D721Med (cell line): Measurements from ENCODE around the gene RAPGEF6.

Experiments used
- DNase-seq: peaks from one replicate; pipeline ENCODE4 v3.0.0; 2011; ENCODE audit warnings: low spot score; ENCODE audit not compliant: insufficient read length
- FAIRE-seq: peaks from 2 replicates; lab custom pipeline; 2011; peaks lifted over from hg19 to GRCh38; lab: Jason Lieb, UNC
- CTCF ChIP-seq: IDR thresholded peaks from 2 replicates; pipeline ENCODE4 v1.5.1; 2012; ENCODE audit warnings: mild to moderate bottlenecking, control low read depth; ENCODE audit not compliant: insufficient read depth; ENCODE audit errors: missing control alignments

RAPGEF6 gene

GRCh38 chr5:131481569-131481968, 153.5 kb downstream of the RAPGEF6 start:
- FAIRE-seq, result no peak
- no peak for DNase-seq
- no peak for TF ChIP-seq CTCF

- TF ChIP-seq CTCF, result no peak
- no peak for FAIRE-seq
- no peak for DNase-seq
Measured at GRCh38 chr5:131475541-131475941, 159.5 kb downstream of the RAPGEF6 start.

- TF ChIP-seq CTCF, result no peak
- FAIRE-seq, result no peak
- DNase-seq, result no peak
Measured at GRCh38 chr5:131473731-131474130, 161.3 kb downstream of the RAPGEF6 start.

- FAIRE-seq (no peak), DNase-seq (no peak)
- no peak for TF ChIP-seq CTCF
Measured at GRCh38 chr5:131466171-131466766, 168.8 kb downstream of the RAPGEF6 start.

- DNase-seq, result no peak
- no peak for FAIRE-seq
- no peak for TF ChIP-seq CTCF
Measured at GRCh38 chr5:131463656-131464055, 171.4 kb downstream of the RAPGEF6 start.

GRCh38 chr5:131462454-131462853, 172.6 kb downstream of the RAPGEF6 start:
- DNase-seq (no peak), FAIRE-seq (no peak)
- TF ChIP-seq CTCF, result no peak

GRCh38 chr5:131461742-131462141, 173.3 kb downstream of the RAPGEF6 start:
- DNase-seq (no peak), FAIRE-seq (no peak)
- TF ChIP-seq CTCF, result no peak
